Left renal cortex interstitium (tissue), 4 donors: ENCODE measurements around the gene SLC24A3. TPM values are rescaled to one million over a fixed set of nuclear protein-coding genes. Genes with fewer than 3 reads are reported as not detected.

Experiments
- DNase-seq, 4 donors: peaks; one replicate each; pipeline ENCODE4 v3.0.0-alpha.2; 2013; ENCODE audit warnings: low read depth in 4 of 4, low spot score in 2 of 4, missing footprints in 1 of 4
- polyA plus RNA-seq, 4 donors: library from polyadenylated mRNA; unstranded; fragments of 120-200 nt; gene quantifications; one replicate each; pipeline ENCODE4 v1.2.1, GENCODE V29; 2013; ENCODE audit not compliant: insufficient read length in 4 of 4

Gene SLC24A3
- polyA plus RNA-seq, 4 donors, result 3.8 to 6.3 (median 4.0) TPM

- DNase-seq, result no peak
Measured at GRCh38 chr20:19415786-19416185, 203.3 kb downstream of the SLC24A3 start.

GRCh38 chr20:19416627-19417026 lies 204.2 kb downstream of the SLC24A3 start:
- DNase-seq, result no peak

- DNase-seq, result no peak
Measured at GRCh38 chr20:19419396-19419795, 207.0 kb downstream of the SLC24A3 start.

GRCh38 chr20:19423097-19423899 lies 210.9 kb downstream of the SLC24A3 start:
- DNase-seq, result no peak

GRCh38 chr20:19423900-19424620 lies 211.6 kb downstream of the SLC24A3 start:
- no peak for DNase-seq

- no peak for DNase-seq
Measured at GRCh38 chr20:19426356-19426755, 213.9 kb downstream of the SLC24A3 start.

- no peak for DNase-seq
Measured at GRCh38 chr20:19427480-19427879, 215.0 kb downstream of the SLC24A3 start.

GRCh38 chr20:19427913-19428312 lies 215.5 kb downstream of the SLC24A3 start:
- DNase-seq, result no peak

- no peak for DNase-seq
Measured at GRCh38 chr20:19428324-19428723, 215.9 kb downstream of the SLC24A3 start.

- DNase-seq, result no peak
Measured at GRCh38 chr20:19429538-19429937, 217.1 kb downstream of the SLC24A3 start.

- DNase-seq, result no peak
Measured at GRCh38 chr20:19430641-19431315, 218.3 kb downstream of the SLC24A3 start.

GRCh38 chr20:19431316-19431700 lies 218.9 kb downstream of the SLC24A3 start:
- no peak for DNase-seq

GRCh38 chr20:19431906-19432305 lies 219.5 kb downstream of the SLC24A3 start:
- no peak for DNase-seq

- DNase-seq, result no peak
Measured at GRCh38 chr20:19433371-19434350, 221.2 kb downstream of the SLC24A3 start.

GRCh38 chr20:19435316-19435715 lies 222.9 kb downstream of the SLC24A3 start:
- DNase-seq, result no peak

GRCh38 chr20:19435821-19436220 lies 223.4 kb downstream of the SLC24A3 start:
- DNase-seq, result no peak

GRCh38 chr20:19438488-19438887 lies 226.0 kb downstream of the SLC24A3 start:
- DNase-seq, result no peak

GRCh38 chr20:19440660-19441527 lies 228.5 kb downstream of the SLC24A3 start:
- DNase-seq, result no peak

GRCh38 chr20:19446246-19446645 lies 233.8 kb downstream of the SLC24A3 start:
- DNase-seq, result no peak
